Natural killer cell treated with Interleukin-12 subunit alpha and Interleukin-12 subunit beta and Interleukin-15 and Interleukin-18, amount 100 ng/mL, for 72 hours (primary cell): ENCODE results near the gene TBX22. TPM values are rescaled to one million over a fixed set of nuclear protein-coding genes. Genes with fewer than 3 reads are reported as not detected.
"Not testable (repeated sequence)": the region's sequence is repeated elsewhere in the genome, so short reads cannot be mapped to it uniquely, and the experiment has no call there.

ENCODE experiments used
- ATAC-seq, 2 donors: fragments of 150-1000 bp; cut with Tn5 transposase in 1 of 2; sonication (Bioruptor Pico), chemical (Tn5 transposase) in 1 of 2; 2 replicates each; pipeline ENCODE4 v1.10.0; 2021
- DNase-seq: peaks from one replicate; pipeline ENCODE4 v3.0.0; 2022; ENCODE audit warnings: low spot score
- H3K27ac Mint-ChIP-seq, 2 donors: 1 replicate in 1 of 2; 2 replicates in 1 of 2; pipeline ENCODE4 v1.8.0; 2022; ENCODE audit warnings: mixed read lengths in 2 of 2, mild to moderate bottlenecking in 1 of 2, moderate library complexity in 1 of 2
- H3K27me3 Mint-ChIP-seq, 2 donors: 1 replicate in 1 of 2; 2 replicates in 1 of 2; pipeline ENCODE4 v1.8.0; 2022; ENCODE audit warnings: mixed read lengths in 2 of 2
- H3K36me3 Mint-ChIP-seq: one replicate; pipeline ENCODE4 v1.8.0; 2022; ENCODE audit warnings: mixed read lengths
- H3K4me1 Mint-ChIP-seq, 2 donors: 1 replicate in 1 of 2; 2 replicates in 1 of 2; pipeline ENCODE4 v1.8.0; 2022; ENCODE audit warnings: low read depth in 2 of 2, mixed read lengths in 2 of 2, mild to moderate bottlenecking in 1 of 2
- H3K4me3 Mint-ChIP-seq: one replicate; pipeline ENCODE4 v1.8.0; 2022; ENCODE audit warnings: mixed read lengths
- H3K9me3 Mint-ChIP-seq: 2 replicates; pipeline ENCODE4 v1.8.0; 2022; ENCODE audit warnings: mixed read lengths
- total RNA-seq, 2 donors: library from RNA; stranded (reverse); gene quantifications; one replicate each; pipeline ENCODE4 v1.2.3, GENCODE V29; 2022

The TBX22 gene
- total RNA-seq = not detected

- Mint-ChIP-seq H3K9me3 (no peaks in the 10 kb centered on the region), H3K27ac (no peak within 1 kb of the TSS), H3K4me3 (no peak within 1 kb of the TSS), H3K36me3 (no peaks in the 10 kb centered on the region), H3K4me1 (no peaks in the 10 kb centered on the region), H3K27me3 (peaks cover 0 to 4% of the 10 kb centered on the region in 2 donors)
- DNase-seq (no peak), ATAC-seq (no peak)
These were observed at the start of gene TBX22 for GRCh38 chrX:80014141-80014940. Gene TBX22, plus strand, starts transcription at chrX:80014753. Its CDS starts 7,517 bp downstream, at chrX:80022270.

- no peak overlapping the region for H3K4me3 Mint-ChIP-seq
- no peaks in the 10 kb centered on the region for H3K36me3 Mint-ChIP-seq
- no peak overlapping the region for H3K27ac Mint-ChIP-seq
- H3K27me3 Mint-ChIP-seq = no peaks in the 10 kb centered on the region
- H3K4me1 Mint-ChIP-seq = no peaks in the 10 kb centered on the region
- H3K9me3 Mint-ChIP-seq = peaks cover 3% of the 10 kb centered on the region
- DNase-seq (no peak), ATAC-seq (no peak)
These were observed 38.9 kb upstream of the TBX22 start for GRCh38 chrX:79975605-79976004.

GRCh38 chrX:80004458-80004857, 10.1 kb upstream of the TBX22 start:
- Mint-ChIP-seq H3K4me3 (no peak overlapping the region), H3K4me1 (no peaks in the 10 kb centered on the region), H3K27me3 (no peaks in the 10 kb centered on the region), H3K9me3 (peaks cover 4% of the 10 kb centered on the region), H3K27ac (no peak overlapping the region), H3K36me3 (no peaks in the 10 kb centered on the region)
- DNase-seq = no peak
- no peak for ATAC-seq

GRCh38 chrX:80011522-80011921, 3.0 kb upstream of the TBX22 start:
- no peak for ATAC-seq
- Mint-ChIP-seq H3K27ac (no peak overlapping the region), H3K4me3 (no peak overlapping the region), H3K4me1 (no peaks in the 10 kb centered on the region), H3K27me3 (peaks cover 0 to 4% of the 10 kb centered on the region in 2 donors), H3K36me3 (no peaks in the 10 kb centered on the region), H3K9me3 (no peaks in the 10 kb centered on the region)
- no peak for DNase-seq

- Mint-ChIP-seq H3K4me3 (no peak overlapping the region), H3K4me1 (no peaks in the 10 kb centered on the region), H3K9me3 (no peaks in the 10 kb centered on the region), H3K27me3 (peaks cover 0 to 4% of the 10 kb centered on the region in 2 donors), H3K27ac (no peak overlapping the region), H3K36me3 (no peaks in the 10 kb centered on the region)
- DNase-seq = no peak
- no peak for ATAC-seq
These were observed 1.6 kb downstream of the TBX22 start for GRCh38 chrX:80016182-80016581.

GRCh38 chrX:80021621-80022020, 7.1 kb downstream of the TBX22 start:
- H3K9me3 Mint-ChIP-seq = no peaks in the 10 kb centered on the region

GRCh38 chrX:80022363-80023031, 7.9 kb downstream of the TBX22 start:
- Mint-ChIP-seq H3K4me1 (no peaks in the 10 kb centered on the region), H3K9me3 (no peaks in the 10 kb centered on the region), H3K4me3 (no peak overlapping the region), H3K36me3 (no peaks in the 10 kb centered on the region), H3K27ac (no peak overlapping the region), H3K27me3 (peaks cover 0 to 9% of the 10 kb centered on the region in 2 donors)
- DNase-seq = no peak
- no peak for ATAC-seq

More at GRCh38 chrX:80021621-80022020, 7.1 kb downstream of the TBX22 start:
- peaks cover 0 to 9% of the 10 kb centered on the region in 2 donors for H3K27me3 Mint-ChIP-seq
- no peak for DNase-seq
- H3K4me3 Mint-ChIP-seq = no peak overlapping the region
- ATAC-seq = no peak
- H3K36me3 Mint-ChIP-seq = no peaks in the 10 kb centered on the region
- no peaks in the 10 kb centered on the region for H3K4me1 Mint-ChIP-seq
- no peak overlapping the region for H3K27ac Mint-ChIP-seq

GRCh38 chrX:80026116-80026515, 11.6 kb downstream of the TBX22 start:
- no peak overlapping the region for H3K27ac Mint-ChIP-seq
- no peaks in the 10 kb centered on the region for H3K4me1 Mint-ChIP-seq
- H3K9me3 Mint-ChIP-seq = no peaks in the 10 kb centered on the region
- H3K36me3 Mint-ChIP-seq = no peaks in the 10 kb centered on the region
- no peak for ATAC-seq
- no peak overlapping the region for H3K4me3 Mint-ChIP-seq
- no peak for DNase-seq
- H3K27me3 Mint-ChIP-seq = peaks cover 0 to 9% of the 10 kb centered on the region in 2 donors

- DNase-seq, H3K27me3 Mint-ChIP-seq, ATAC-seq, H3K4me3 Mint-ChIP-seq, H3K4me1 Mint-ChIP-seq, H3K27ac Mint-ChIP-seq, H3K36me3 Mint-ChIP-seq: not testable (repeated sequence)
- H3K9me3 Mint-ChIP-seq = peaks cover 16% of the 10 kb centered on the region
These were observed 51.6 kb downstream of the TBX22 start for GRCh38 chrX:80066156-80066555.

- H3K27ac Mint-ChIP-seq, H3K4me3 Mint-ChIP-seq, H3K36me3 Mint-ChIP-seq, DNase-seq, ATAC-seq, H3K4me1 Mint-ChIP-seq, H3K27me3 Mint-ChIP-seq: not testable (repeated sequence)
- peaks cover 13% of the 10 kb centered on the region for H3K9me3 Mint-ChIP-seq
These were observed 61.1 kb downstream of the TBX22 start for GRCh38 chrX:80075625-80076024.
